T-helper 2 cell treated with Interferon-gamma antibody and Interleukin-4, amounts not matched to agents 5 μg/mL and 100 μg/mL, for 36 hours (primary cell): ENCODE measurements around the gene MAPK11.

Source experiments
- DNase-seq: peaks from one replicate; pipeline ENCODE4 v3.0.0; 2021; ENCODE audit warnings: low spot score
- H3K27ac Mint-ChIP-seq: one replicate; pipeline ENCODE4 v1.8.0; 2021; ENCODE audit warnings: mild to moderate bottlenecking, mixed read lengths
- H3K27me3 Mint-ChIP-seq: one replicate; pipeline ENCODE4 v1.8.0; 2021; ENCODE audit warnings: low read depth, mixed read lengths
- H3K36me3 Mint-ChIP-seq: one replicate; pipeline ENCODE4 v1.8.0; 2021; ENCODE audit warnings: low read depth, mixed read lengths
- H3K4me1 Mint-ChIP-seq: one replicate; pipeline ENCODE4 v1.8.0; 2021; ENCODE audit warnings: low read depth, mixed read lengths
- H3K4me3 Mint-ChIP-seq: one replicate; pipeline ENCODE4 v1.8.0; 2022; ENCODE audit warnings: mild to moderate bottlenecking, moderate library complexity, mixed read lengths
- H3K9me3 Mint-ChIP-seq: one replicate; pipeline ENCODE4 v1.8.0; 2021; ENCODE audit warnings: mixed read lengths

Gene MAPK11

GRCh38 chr22:50303848-50304527, 33.8 kb upstream of the MAPK11 start:
- no peak overlapping the region for H3K27ac Mint-ChIP-seq
- H3K4me3 Mint-ChIP-seq: no peak overlapping the region
- H3K4me1 Mint-ChIP-seq: peaks cover 9% of the 10 kb centered on the region
- no peak for DNase-seq
- no peaks in the 10 kb centered on the region for H3K9me3 Mint-ChIP-seq
- H3K36me3 Mint-ChIP-seq: no peaks in the 10 kb centered on the region
- H3K27me3 Mint-ChIP-seq: peaks cover 19% of the 10 kb centered on the region

- Mint-ChIP-seq H3K27me3 (peaks cover 21% of the 10 kb centered on the region), H3K4me3 (no peak overlapping the region), H3K9me3 (no peaks in the 10 kb centered on the region), H3K27ac (no peak overlapping the region), H3K4me1 (peaks cover 7% of the 10 kb centered on the region), H3K36me3 (no peaks in the 10 kb centered on the region)
- DNase-seq: no peak
Observed at GRCh38 chr22:50303515-50303847, 33.3 kb upstream of the MAPK11 start.

GRCh38 chr22:50302564-50302963, 32.4 kb upstream of the MAPK11 start:
- Mint-ChIP-seq H3K27ac (no peak overlapping the region), H3K4me1 (peaks cover 7% of the 10 kb centered on the region), H3K4me3 (no peak overlapping the region), H3K36me3 (no peaks in the 10 kb centered on the region), H3K9me3 (no peaks in the 10 kb centered on the region), H3K27me3 (peaks cover 21% of the 10 kb centered on the region)
- DNase-seq: no peak

GRCh38 chr22:50302041-50302541, 31.9 kb upstream of the MAPK11 start:
- H3K27ac Mint-ChIP-seq: no peak overlapping the region
- DNase-seq: no peak
- no peak overlapping the region for H3K4me3 Mint-ChIP-seq
- H3K4me1 Mint-ChIP-seq: peaks cover 7% of the 10 kb centered on the region
- peaks cover 23% of the 10 kb centered on the region for H3K27me3 Mint-ChIP-seq
- no peaks in the 10 kb centered on the region for H3K36me3 Mint-ChIP-seq
- H3K9me3 Mint-ChIP-seq: no peaks in the 10 kb centered on the region

GRCh38 chr22:50301581-50301991, 31.4 kb upstream of the MAPK11 start:
- H3K27me3 Mint-ChIP-seq: peaks cover 23% of the 10 kb centered on the region
- DNase-seq: no peak
- no peaks in the 10 kb centered on the region for H3K9me3 Mint-ChIP-seq
- H3K4me1 Mint-ChIP-seq: peaks cover 7% of the 10 kb centered on the region
- no peak overlapping the region for H3K4me3 Mint-ChIP-seq
- no peaks in the 10 kb centered on the region for H3K36me3 Mint-ChIP-seq
- no peak overlapping the region for H3K27ac Mint-ChIP-seq

GRCh38 chr22:50300620-50301257, 30.6 kb upstream of the MAPK11 start:
- H3K9me3 Mint-ChIP-seq: no peaks in the 10 kb centered on the region
- H3K4me1 Mint-ChIP-seq: peaks cover 3% of the 10 kb centered on the region
- H3K36me3 Mint-ChIP-seq: no peaks in the 10 kb centered on the region
- peaks cover 17% of the 10 kb centered on the region for H3K27me3 Mint-ChIP-seq
- no peak overlapping the region for H3K4me3 Mint-ChIP-seq
- no peak for DNase-seq
- no peak overlapping the region for H3K27ac Mint-ChIP-seq

GRCh38 chr22:50299785-50300619, 29.8 kb upstream of the MAPK11 start:
- H3K9me3 Mint-ChIP-seq: no peaks in the 10 kb centered on the region
- H3K27ac Mint-ChIP-seq: no peak overlapping the region
- no peaks in the 10 kb centered on the region for H3K36me3 Mint-ChIP-seq
- DNase-seq: no peak
- H3K27me3 Mint-ChIP-seq: peaks cover 17% of the 10 kb centered on the region
- H3K4me1 Mint-ChIP-seq: peaks cover 3% of the 10 kb centered on the region
- no peak overlapping the region for H3K4me3 Mint-ChIP-seq

- Mint-ChIP-seq H3K4me1 (peaks cover 1% of the 10 kb centered on the region), H3K9me3 (no peaks in the 10 kb centered on the region), H3K36me3 (no peaks in the 10 kb centered on the region), H3K4me3 (no peak overlapping the region), H3K27me3 (peaks cover 19% of the 10 kb centered on the region), H3K27ac (no peak overlapping the region)
- no peak for DNase-seq
Observed at GRCh38 chr22:50298937-50299784, 29.0 kb upstream of the MAPK11 start.

- Mint-ChIP-seq H3K27me3 (peaks cover 20% of the 10 kb centered on the region), H3K27ac (no peak overlapping the region), H3K4me1 (no peaks in the 10 kb centered on the region), H3K4me3 (no peak overlapping the region), H3K36me3 (no peaks in the 10 kb centered on the region), H3K9me3 (no peaks in the 10 kb centered on the region)
- DNase-seq: no peak
Observed at GRCh38 chr22:50298266-50298637, 28.1 kb upstream of the MAPK11 start.

- Mint-ChIP-seq H3K27me3 (peaks cover 19% of the 10 kb centered on the region), H3K36me3 (no peaks in the 10 kb centered on the region), H3K9me3 (no peaks in the 10 kb centered on the region), H3K27ac (no peak overlapping the region), H3K4me1 (peaks cover under 1% of the 10 kb centered on the region), H3K4me3 (no peak overlapping the region)
- no peak for DNase-seq
Observed at GRCh38 chr22:50297510-50298265, 27.5 kb upstream of the MAPK11 start.

GRCh38 chr22:50296658-50297490, 26.7 kb upstream of the MAPK11 start:
- no peak for DNase-seq
- H3K4me1 Mint-ChIP-seq: peaks cover 3% of the 10 kb centered on the region
- no peaks in the 10 kb centered on the region for H3K9me3 Mint-ChIP-seq
- H3K36me3 Mint-ChIP-seq: no peaks in the 10 kb centered on the region
- no peak overlapping the region for H3K27ac Mint-ChIP-seq
- H3K4me3 Mint-ChIP-seq: no peak overlapping the region
- peaks cover 25% of the 10 kb centered on the region for H3K27me3 Mint-ChIP-seq

GRCh38 chr22:50294319-50294656, 24.1 kb upstream of the MAPK11 start:
- Mint-ChIP-seq H3K9me3 (no peaks in the 10 kb centered on the region), H3K4me1 (peaks cover 3% of the 10 kb centered on the region), H3K36me3 (no peaks in the 10 kb centered on the region), H3K27ac (no peak overlapping the region), H3K27me3 (peaks cover 22% of the 10 kb centered on the region), H3K4me3 (no peak overlapping the region)
- DNase-seq: no peak
